Esophagus squamous epithelium (tissue), 4 donors: ENCODE results near the gene FNDC1.

Experiments used
- CTCF ChIP-seq, 6 experiments: fragments of 450-650 bp in 4 of 6; fragments of 200-600 bp in 2 of 6; sonication (generic) in 2 of 6; IDR thresholded peaks; one replicate each; pipeline ENCODE4 v1.5.1; 2016 to 2019; ENCODE audit warnings: antibody characterized with exemption in 6 of 6, mild to moderate bottlenecking in 4 of 6, moderate library complexity in 4 of 6
- POLR2A ChIP-seq, 4 donors: fragments of 450-650 bp; IDR thresholded peaks; one replicate each; pipeline ENCODE4 v1.6.1; 2017; ENCODE audit warnings: antibody characterized with exemption in 4 of 4, mild to moderate bottlenecking in 4 of 4, moderate library complexity in 3 of 4

DNA sequence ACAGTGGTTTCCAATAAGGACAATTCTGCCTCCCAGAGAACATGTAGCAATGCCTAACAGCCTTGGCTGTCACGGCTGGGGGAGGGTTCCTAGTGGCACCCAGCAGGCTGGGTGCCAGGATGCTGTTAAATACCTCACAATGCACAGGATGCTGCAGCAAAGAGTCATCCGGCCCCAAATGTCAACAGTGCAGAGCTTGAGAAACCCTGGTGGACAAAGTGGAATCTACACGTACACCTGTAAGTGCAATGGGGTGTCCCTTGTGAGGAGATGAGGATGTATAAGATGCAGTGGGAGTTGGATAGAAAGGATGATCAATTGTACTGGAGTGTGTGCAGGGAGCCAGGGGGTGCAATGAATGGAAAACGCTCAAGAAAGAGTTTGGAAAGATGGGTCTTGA, 142.4 kb downstream of the FNDC1 start:
- peak in 1 of 6 experiments; percentile 18 for TF ChIP-seq CTCF (IDR thresholded peaks at IDR 0.05)
- TF ChIP-seq POLR2A (IDR thresholded peaks at IDR 0.05) = no peak
